Nucleus accumbens (tissue), 56 donors: Measurements from ENCODE around the gene SHROOM3.

Source experiments
- DNase-seq, 56 donors: peaks; one replicate each; lab custom pipeline; 2025; lab: John Stamatoyannopoulos, UW

Gene SHROOM3

DNA sequence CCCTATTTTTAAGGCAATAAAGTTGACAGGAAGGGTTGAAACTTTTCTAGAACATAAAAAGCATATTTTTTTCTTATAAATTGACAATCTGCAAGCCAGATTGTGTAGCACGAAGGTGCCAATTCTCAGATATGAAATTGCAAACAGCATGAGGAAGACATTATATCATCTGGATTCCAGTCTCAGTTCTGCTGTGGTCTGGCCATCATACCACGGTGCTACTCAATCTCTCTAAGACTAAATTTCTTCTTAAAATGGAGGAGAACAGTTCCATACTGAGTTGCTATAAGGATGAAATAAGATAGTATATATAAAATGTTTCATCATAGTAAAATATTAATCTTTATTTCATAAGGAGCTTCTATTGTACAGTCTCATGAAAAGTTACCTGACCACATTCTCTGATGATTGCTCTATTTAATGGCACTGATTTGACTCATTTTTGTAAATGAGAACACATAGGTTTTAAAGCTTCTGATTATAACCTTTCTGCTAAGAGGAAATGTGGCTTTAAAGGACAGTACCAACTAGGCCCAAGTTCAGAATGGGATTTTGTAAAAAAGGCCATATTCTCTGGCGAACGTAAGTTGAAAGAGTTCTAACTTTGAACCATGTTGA lies 127.9 kb downstream of the SHROOM3 start:
- DNase-seq: no peak

GRCh38 chr4:76563454-76564122 lies 128.6 kb downstream of the SHROOM3 start:
- no peak for DNase-seq

DNA sequence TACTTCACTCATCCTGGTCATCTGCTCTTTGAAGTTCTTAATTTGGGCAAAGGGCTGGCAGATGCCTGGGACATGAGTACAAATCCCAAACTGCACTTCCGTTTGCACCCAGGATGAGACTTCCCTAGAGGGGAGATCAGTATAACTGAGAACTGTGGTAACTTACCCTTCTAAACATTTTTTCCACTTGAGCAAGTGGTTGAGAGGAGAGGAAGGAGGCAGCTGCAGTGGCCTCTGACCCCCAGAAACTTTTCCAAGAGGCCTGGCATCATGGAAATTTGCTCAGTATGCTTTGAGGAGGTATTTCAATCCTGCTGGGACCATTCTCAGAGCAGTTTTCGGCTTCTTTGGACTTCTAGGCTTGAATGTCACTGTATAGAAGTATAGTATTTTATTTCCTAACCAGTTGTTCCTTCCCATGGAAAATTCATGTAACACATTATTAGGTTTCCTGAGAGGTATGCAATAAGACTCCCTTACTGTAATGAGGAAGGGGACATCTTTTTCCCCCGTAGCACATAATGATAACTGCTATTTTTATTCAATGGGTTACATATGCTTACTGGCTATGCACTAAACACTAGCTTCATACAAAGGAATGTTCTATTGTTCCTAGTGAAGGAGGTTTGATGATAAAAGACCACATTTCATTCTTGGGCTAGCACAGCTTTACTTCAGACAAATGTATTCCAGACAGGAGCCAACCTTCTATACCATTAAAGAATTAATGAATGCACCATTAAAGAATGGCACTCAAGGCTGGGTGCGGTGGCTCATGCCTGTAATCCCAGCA lies 129.3 kb downstream of the SHROOM3 start:
- no peak for DNase-seq

DNA sequence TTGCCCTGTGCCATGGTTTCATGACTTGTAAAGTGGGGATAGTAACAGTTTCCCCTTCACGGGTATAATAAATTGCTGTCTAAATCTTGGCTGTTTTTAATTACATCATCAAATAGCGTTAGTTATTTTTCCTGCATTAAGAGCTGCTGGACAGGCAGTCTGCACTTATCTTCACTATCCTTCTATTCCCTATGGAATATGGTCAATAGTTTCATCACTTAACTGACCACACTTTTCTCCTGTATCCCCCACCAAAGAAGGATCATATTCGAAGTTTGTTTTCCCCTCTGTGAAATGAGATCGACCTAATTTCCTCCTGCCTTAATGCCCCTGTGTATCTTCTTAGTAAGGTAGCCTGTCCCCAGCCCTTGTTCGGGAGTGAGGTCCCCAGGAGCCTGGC lies 133.2 kb downstream of the SHROOM3 start:
- no peak for DNase-seq

DNA sequence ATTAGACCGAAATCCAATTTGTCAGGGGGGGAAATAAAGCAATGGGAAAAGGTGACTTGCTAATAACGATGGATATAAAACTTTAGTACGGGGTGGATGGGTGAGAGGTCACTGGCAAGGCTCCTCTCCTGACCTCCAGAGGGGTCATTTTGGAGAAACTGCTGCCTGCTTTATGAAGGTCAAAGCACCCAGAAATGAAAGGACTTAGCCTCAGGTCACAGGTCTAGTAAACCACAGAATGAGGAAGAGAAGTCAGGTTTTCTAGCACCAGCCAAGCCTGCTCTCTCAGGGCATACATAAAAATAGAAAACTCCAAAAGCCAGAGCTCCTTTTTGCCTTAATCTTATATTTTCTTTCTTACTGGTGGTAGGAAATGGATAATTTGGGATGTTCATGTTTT lies 134.2 kb downstream of the SHROOM3 start:
- DNase-seq: no peak

- DNase-seq: no peak
Measured at GRCh38 chr4:76569706-76570105, 134.7 kb downstream of the SHROOM3 start.

GRCh38 chr4:76570141-76570973 lies 135.3 kb downstream of the SHROOM3 start:
- no peak for DNase-seq

DNA sequence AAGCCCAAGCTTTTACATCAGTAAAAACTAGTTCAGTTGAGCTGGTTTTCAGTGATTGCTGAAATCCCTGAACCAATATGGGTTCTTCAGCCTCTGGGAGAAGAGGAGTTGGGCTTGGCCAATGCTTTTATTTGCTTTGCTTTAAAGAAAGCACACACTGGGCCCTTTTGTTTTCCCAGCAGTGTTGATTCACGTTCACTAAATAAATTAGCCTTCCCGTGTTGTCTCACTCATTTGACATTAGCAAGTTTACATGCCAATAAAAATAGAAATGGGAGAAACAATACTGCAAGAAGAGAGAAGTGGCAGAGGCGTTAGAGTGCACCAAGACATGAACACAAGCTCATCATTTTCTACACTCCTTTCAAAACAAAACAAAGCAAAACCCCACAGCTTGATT lies 136.2 kb downstream of the SHROOM3 start:
- no peak for DNase-seq

GRCh38 chr4:76572224-76572623 lies 137.2 kb downstream of the SHROOM3 start:
- DNase-seq: no peak

DNA sequence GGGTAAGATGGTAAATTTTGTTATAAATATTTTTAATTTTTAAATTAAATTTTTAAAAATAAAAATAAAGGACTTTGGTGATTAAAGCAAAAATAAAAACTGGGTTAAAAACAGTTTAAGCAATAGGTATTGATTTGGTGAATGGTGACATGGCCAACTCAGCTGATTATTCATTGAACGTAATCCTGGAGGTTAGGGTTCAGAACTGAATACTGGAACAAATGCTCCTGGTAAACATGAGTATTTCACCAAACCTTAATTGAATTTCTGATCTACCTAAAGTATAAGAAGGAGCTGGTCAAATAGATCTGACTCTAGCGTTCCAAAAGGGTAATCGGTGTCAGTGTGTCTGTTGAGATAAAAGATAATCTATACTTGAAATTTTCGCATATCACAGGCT lies 141.8 kb downstream of the SHROOM3 start:
- DNase-seq: no peak

DNA sequence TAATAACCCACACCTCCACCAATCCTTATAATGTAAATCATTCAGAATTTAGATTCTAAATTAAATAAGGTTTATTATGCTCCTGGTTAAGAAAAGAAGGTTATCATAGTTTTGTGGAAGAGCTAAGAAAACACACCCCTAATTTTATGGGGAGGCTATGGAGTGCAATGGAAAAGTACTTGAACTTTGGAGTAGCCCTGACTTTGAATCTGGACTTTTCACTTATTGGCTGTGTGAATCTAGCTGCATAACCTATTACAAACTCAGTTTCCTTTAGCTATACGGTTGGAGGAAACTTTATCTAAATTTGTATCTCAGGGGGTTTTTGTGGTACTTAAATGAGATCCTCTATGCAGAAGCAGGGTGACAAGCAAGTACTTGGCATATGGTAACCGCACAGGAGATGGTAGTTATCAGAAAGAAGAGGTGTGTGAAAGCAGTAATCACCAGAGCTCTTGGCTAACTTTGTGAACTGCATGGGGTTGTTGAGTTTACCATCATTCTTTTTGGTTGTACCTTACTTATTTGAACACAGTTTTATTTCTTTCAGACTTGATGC lies 143.1 kb downstream of the SHROOM3 start:
- no peak for DNase-seq

DNA sequence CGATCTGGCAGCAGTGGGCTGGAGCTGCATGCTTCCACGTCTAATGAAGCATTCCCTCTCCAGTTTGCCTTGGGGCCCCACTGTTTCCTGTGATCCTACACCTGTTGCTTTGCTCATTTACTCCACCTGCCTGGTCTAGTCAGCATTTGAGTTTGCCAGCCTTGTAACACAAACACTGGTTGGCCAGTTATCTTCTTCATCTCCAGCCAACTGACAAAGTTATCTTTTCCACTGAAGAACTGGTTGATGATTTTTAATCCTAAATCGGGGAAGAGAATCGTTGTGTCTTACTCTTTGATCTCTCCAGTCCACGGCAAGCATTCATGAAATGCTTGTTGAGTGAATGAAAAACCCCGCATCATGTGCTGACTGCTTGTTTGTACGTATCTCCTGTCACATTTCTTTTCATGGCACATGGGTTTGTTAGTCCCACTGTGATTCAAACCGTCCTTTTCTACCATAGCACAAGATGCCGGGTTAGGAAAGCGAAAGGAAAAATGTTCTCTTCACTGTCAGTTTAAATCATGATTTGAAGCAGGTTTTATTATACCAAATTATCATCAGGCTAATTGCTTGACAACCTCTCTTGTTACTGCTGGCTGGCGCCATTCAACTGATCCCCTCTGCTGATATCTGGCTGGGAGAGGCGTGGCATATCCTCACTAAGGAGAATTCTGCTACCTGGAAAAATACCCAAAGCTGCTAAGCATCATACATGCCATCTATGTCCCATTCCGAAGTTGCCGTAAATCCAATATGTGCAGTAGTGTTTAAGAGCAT lies 144.8 kb downstream of the SHROOM3 start:
- no peak for DNase-seq

- no peak for DNase-seq
Measured at GRCh38 chr4:76581077-76581962, 146.3 kb downstream of the SHROOM3 start.

GRCh38 chr4:76582074-76582816 lies 147.2 kb downstream of the SHROOM3 start:
- DNase-seq: no peak

- DNase-seq: no peak
Measured at GRCh38 chr4:76582817-76583087, 147.7 kb downstream of the SHROOM3 start.

GRCh38 chr4:76584241-76585152 lies 149.5 kb downstream of the SHROOM3 start:
- DNase-seq: no peak

- DNase-seq: no peak
Measured at GRCh38 chr4:76585272-76585671, 150.2 kb downstream of the SHROOM3 start.
